Parathyroid adenoma (tissue), 2 donors: ENCODE measurements around the gene TSPAN5.
A peak's percentile ranks its signal among the peaks of the same experiment; 100 is the strongest.

ENCODE experiments used
- H2AFZ ChIP-seq: fragments of 300-600 bp; sonication (generic); one replicate; pipeline ENCODE4 v1.7.0; 2017; ENCODE audit warnings: antibody characterized with exemption, mild to moderate bottlenecking
- H3K27ac ChIP-seq: fragments of 300-600 bp; sonication (generic); one replicate; pipeline ENCODE4 v1.7.0; 2017
- H3K27me3 ChIP-seq: fragments of 300-600 bp; sonication (generic); one replicate; pipeline ENCODE4 v1.7.0; 2017; ENCODE audit warnings: low read length; ENCODE audit not compliant: control insufficient read depth, insufficient read depth
- H3K36me3 ChIP-seq: fragments of 300-600 bp; sonication (generic); one replicate; pipeline ENCODE4 v1.7.0; 2017; ENCODE audit warnings: low read length; ENCODE audit not compliant: control insufficient read depth, insufficient read depth
- H3K4me1 ChIP-seq: fragments of 300-600 bp; sonication (generic); one replicate; pipeline ENCODE4 v1.7.0; 2017; ENCODE audit warnings: control low read depth
- H3K4me2 ChIP-seq: fragments of 300-600 bp; sonication (generic); one replicate; pipeline ENCODE4 v1.7.0; 2017; ENCODE audit warnings: low read length
- H3K4me3 ChIP-seq: fragments of 300-600 bp; sonication (generic); one replicate; pipeline ENCODE4 v1.7.0; 2017; ENCODE audit warnings: low read depth, low read length
- H3K79me2 ChIP-seq: fragments of 300-600 bp; sonication (generic); one replicate; pipeline ENCODE4 v1.7.0; 2017; ENCODE audit warnings: control low read depth
- H3K9ac ChIP-seq: fragments of 300-600 bp; sonication (generic); one replicate; pipeline ENCODE4 v1.7.0; 2017; ENCODE audit warnings: mild to moderate bottlenecking
- H3K9me3 ChIP-seq: fragments of 300-600 bp; sonication (generic); one replicate; pipeline ENCODE4 v1.7.0; 2017; ENCODE audit warnings: low read length; ENCODE audit not compliant: control insufficient read depth
- TF ChIP-seq, protein P1 (sequence below): fragments of 300-600 bp; sonication (generic); IDR thresholded peaks from one replicate; pipeline ENCODE4 v1.7.0; 2017; ENCODE audit warnings: antibody characterized with exemption, mild to moderate bottlenecking
- donor health status: primary hyperparathyroidism.

The TSPAN5 gene

DNA sequence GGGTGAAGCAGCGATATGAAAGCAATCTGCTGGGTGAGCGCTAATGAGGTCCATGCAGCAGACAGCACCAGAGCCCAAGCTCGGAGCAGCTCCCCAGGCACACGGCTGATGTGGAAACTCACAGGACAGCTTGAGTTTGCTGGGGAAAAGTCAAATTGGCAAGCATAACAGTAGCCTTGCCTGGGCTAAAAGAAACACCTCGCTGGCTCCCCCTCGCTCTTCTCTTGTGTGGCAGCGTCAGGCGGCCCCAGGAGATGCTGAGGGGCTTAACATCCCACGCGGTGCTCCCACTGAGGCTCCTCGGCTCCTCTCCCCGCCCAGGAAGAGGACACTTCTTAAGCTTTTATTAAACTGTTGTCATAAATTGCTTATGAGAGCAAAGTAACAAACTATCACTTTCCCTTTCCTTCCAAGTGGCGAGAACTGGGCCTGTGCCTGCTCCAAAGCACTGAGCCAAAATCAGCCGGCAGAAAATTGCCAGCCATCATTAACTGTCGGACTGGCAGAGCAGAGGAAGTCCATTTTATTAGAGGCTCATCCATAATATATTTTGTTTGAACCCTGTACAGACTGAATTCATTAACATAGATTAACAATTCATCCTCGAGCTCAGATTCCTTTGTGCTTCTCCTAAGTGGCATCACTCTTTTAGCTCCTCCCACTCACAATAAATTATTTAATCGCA lies 111.4 kb downstream of the TSPAN5 start:
- TF ChIP-seq, protein P1, sequence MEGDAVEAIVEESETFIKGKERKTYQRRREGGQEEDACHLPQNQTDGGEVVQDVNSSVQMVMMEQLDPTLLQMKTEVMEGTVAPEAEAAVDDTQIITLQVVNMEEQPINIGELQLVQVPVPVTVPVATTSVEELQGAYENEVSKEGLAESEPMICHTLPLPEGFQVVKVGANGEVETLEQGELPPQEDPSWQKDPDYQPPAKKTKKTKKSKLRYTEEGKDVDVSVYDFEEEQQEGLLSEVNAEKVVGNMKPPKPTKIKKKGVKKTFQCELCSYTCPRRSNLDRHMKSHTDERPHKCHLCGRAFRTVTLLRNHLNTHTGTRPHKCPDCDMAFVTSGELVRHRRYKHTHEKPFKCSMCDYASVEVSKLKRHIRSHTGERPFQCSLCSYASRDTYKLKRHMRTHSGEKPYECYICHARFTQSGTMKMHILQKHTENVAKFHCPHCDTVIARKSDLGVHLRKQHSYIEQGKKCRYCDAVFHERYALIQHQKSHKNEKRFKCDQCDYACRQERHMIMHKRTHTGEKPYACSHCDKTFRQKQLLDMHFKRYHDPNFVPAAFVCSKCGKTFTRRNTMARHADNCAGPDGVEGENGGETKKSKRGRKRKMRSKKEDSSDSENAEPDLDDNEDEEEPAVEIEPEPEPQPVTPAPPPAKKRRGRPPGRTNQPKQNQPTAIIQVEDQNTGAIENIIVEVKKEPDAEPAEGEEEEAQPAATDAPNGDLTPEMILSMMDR = no peak
- no peak overlapping the region for H3K27ac ChIP-seq
- no peak overlapping the region for H3K9ac ChIP-seq
- no peaks in the 10 kb centered on the region for H3K79me2 ChIP-seq
- no peaks in the 10 kb centered on the region for H3K27me3 ChIP-seq
- H3K4me3 ChIP-seq = no peak overlapping the region
- no peaks in the 10 kb centered on the region for H3K9me3 ChIP-seq
- no peaks in the 10 kb centered on the region for H3K4me1 ChIP-seq
- H2AFZ ChIP-seq = peak overlapping the region; percentile 80
- no peak overlapping the region for H3K4me2 ChIP-seq
- H3K36me3 ChIP-seq = no peaks in the 10 kb centered on the region

GRCh38 chr4:98544818-98545414 lies 113.5 kb downstream of the TSPAN5 start:
- Histone ChIP-seq H3K36me3 (no peaks in the 10 kb centered on the region), H3K79me2 (no peaks in the 10 kb centered on the region), H3K4me1 (no peaks in the 10 kb centered on the region), H3K4me2 (no peak overlapping the region), H3K9ac (no peak overlapping the region), H2AFZ (no peak overlapping the region), H3K27ac (no peak overlapping the region), H3K9me3 (no peaks in the 10 kb centered on the region), H3K27me3 (no peaks in the 10 kb centered on the region), H3K4me3 (no peak overlapping the region)
- TF ChIP-seq, protein P1 = no peak

- H3K4me1 ChIP-seq = no peaks in the 10 kb centered on the region
- no peak overlapping the region for H3K27ac ChIP-seq
- no peaks in the 10 kb centered on the region for H3K36me3 ChIP-seq
- H2AFZ ChIP-seq = no peak overlapping the region
- H3K9ac ChIP-seq = no peak overlapping the region
- H3K4me3 ChIP-seq = no peak overlapping the region
- no peaks in the 10 kb centered on the region for H3K9me3 ChIP-seq
- H3K27me3 ChIP-seq = no peaks in the 10 kb centered on the region
- TF ChIP-seq, protein P1 = no peak
- H3K4me2 ChIP-seq = no peak overlapping the region
- H3K79me2 ChIP-seq = no peaks in the 10 kb centered on the region
Observed at GRCh38 chr4:98544141-98544817, 114.1 kb downstream of the TSPAN5 start.

- TF ChIP-seq, protein P1 = no peak
- no peaks in the 10 kb centered on the region for H3K27me3 ChIP-seq
- no peak overlapping the region for H3K4me2 ChIP-seq
- H3K4me3 ChIP-seq = no peak overlapping the region
- no peaks in the 10 kb centered on the region for H3K79me2 ChIP-seq
- H3K9ac ChIP-seq = no peak overlapping the region
- no peak overlapping the region for H2AFZ ChIP-seq
- H3K9me3 ChIP-seq = no peaks in the 10 kb centered on the region
- no peak overlapping the region for H3K27ac ChIP-seq
- no peaks in the 10 kb centered on the region for H3K4me1 ChIP-seq
- no peaks in the 10 kb centered on the region for H3K36me3 ChIP-seq
Observed at GRCh38 chr4:98542011-98542410, 116.4 kb downstream of the TSPAN5 start.
